ENCODE data around the gene PGRMC2. TPM values are rescaled to one million over a fixed set of nuclear protein-coding genes. Genes with fewer than 3 reads are reported as not detected.

The PGRMC2 gene
- 26.5 and 28.3 TPM in 2 replicates for total RNA-seq

- POLR2A ChIA-PET, result interaction anchor here (0.6 to 5.1 kb wide), 7 partner anchors 226 to 628 kb away, joined by 3 to 26 read pairs (median 4); partner anchors contain the start of genes ABHD18, JADE1, LARP1B and MFSD8
- Mint-ChIP-seq H3K4me1 (peaks cover 31% of the 10 kb centered on the region), H3K4me3 (peak within 1 kb of the TSS; percentile 83), H3K36me3 (ENCODE audit: low read depth) (peaks cover 12% of the 10 kb centered on the region), H3K9me3 (no peaks in the 10 kb centered on the region), H3K27me3 (no peaks in the 10 kb centered on the region), H3K27ac (peak within 1 kb of the TSS; percentile 86)
- intact Hi-C loops (cut with micrococcal nuclease), result loop anchor here (5.0 kb wide), 3 partner anchors 95 to 575 kb away; partner anchors contain the start of gene HSPA4L
- no peak for TF ChIP-seq CTCF (IDR thresholded peaks at IDR 0.05)
- no peak for ATAC-seq (ENCODE audit: low read depth)
- CTCF ChIA-PET, result no interaction called here
- DNase-seq, result peak; percentile 41
Measured at GRCh38 chr4:128287141-128287870, at the start of gene PGRMC2. TSS of gene PGRMC2 (minus strand) at chr4:128287813. CDS start at chr4:128287790, 23 bp downstream.

DNA sequence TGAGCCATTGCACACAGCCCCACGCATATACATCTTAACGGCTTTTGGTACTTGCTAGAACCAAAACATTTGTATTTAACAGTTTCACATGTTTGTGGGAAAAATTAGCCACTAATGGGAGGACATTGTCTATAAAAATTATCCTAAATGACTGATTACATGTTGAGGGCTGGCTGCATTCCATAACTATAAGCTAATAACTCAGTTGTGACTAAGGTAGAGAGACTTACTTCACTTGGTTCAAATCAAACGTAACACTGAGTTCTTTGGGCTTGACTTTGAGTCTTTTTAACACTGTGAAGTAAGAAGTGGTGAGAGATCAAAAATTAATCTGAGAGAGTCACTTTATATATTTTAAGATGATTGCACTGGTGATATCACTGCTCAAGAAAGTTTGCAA lies 47.9 kb upstream of the PGRMC2 start:
- DNase-seq (no peak), ATAC-seq (ENCODE audit: low read depth) (no peak)
- Mint-ChIP-seq H3K27ac (no peak overlapping the region), H3K4me1 (no peaks in the 10 kb centered on the region), H3K4me3 (no peak overlapping the region), H3K27me3 (no peaks in the 10 kb centered on the region), H3K36me3 (ENCODE audit: low read depth) (no peaks in the 10 kb centered on the region), H3K9me3 (no peaks in the 10 kb centered on the region)
- ChIA-PET POLR2A (no interaction called here), CTCF (no interaction called here)
- TF ChIP-seq CTCF (IDR thresholded peaks at IDR 0.05), result no peak
- intact Hi-C loops (cut with micrococcal nuclease), result no loop called here

DNA sequence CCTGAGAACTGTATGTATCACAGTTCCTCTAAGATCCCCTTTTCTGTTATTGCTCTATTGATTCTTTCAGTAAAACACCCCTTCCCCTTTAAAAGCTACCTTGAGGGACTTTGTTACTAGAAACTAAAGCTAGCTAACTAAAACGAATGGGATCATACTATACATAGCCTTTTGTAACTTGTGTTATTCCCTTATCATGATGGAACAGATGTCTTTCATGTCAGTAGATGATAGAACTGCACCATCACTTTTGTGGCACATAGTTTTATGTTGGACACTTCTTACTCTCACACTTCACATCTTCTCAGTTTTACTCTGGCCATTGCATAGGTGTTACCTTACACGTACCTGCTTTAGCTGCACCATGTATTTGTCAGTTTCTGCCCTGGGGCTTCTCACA lies 46.6 kb upstream of the PGRMC2 start:
- ChIA-PET CTCF (no interaction called here), POLR2A (no interaction called here)
- DNase-seq, result no peak
- intact Hi-C loops (cut with micrococcal nuclease), result no loop called here
- no peak for ATAC-seq (ENCODE audit: low read depth)
- no peak for TF ChIP-seq CTCF (IDR thresholded peaks at IDR 0.05)
- Mint-ChIP-seq H3K4me3 (no peak overlapping the region), H3K27me3 (no peaks in the 10 kb centered on the region), H3K4me1 (no peaks in the 10 kb centered on the region), H3K36me3 (ENCODE audit: low read depth) (no peaks in the 10 kb centered on the region), H3K9me3 (no peaks in the 10 kb centered on the region), H3K27ac (no peak overlapping the region)

GRCh38 chr4:128333309-128334018 lies 45.9 kb upstream of the PGRMC2 start:
- H3K27me3 Mint-ChIP-seq, result no peaks in the 10 kb centered on the region
- CTCF ChIA-PET, result no interaction called here
- TF ChIP-seq CTCF (IDR thresholded peaks at IDR 0.05), result no peak
- DNase-seq, result no peak
- no peaks in the 10 kb centered on the region for H3K36me3 Mint-ChIP-seq (ENCODE audit: low read depth)
- POLR2A ChIA-PET, result no interaction called here
- H3K27ac Mint-ChIP-seq, result no peak overlapping the region
- H3K4me1 Mint-ChIP-seq, result no peaks in the 10 kb centered on the region
- no peak overlapping the region for H3K4me3 Mint-ChIP-seq
- no peak for ATAC-seq (ENCODE audit: low read depth)
- intact Hi-C loops (cut with micrococcal nuclease), result no loop called here
- H3K9me3 Mint-ChIP-seq, result no peaks in the 10 kb centered on the region

DNA sequence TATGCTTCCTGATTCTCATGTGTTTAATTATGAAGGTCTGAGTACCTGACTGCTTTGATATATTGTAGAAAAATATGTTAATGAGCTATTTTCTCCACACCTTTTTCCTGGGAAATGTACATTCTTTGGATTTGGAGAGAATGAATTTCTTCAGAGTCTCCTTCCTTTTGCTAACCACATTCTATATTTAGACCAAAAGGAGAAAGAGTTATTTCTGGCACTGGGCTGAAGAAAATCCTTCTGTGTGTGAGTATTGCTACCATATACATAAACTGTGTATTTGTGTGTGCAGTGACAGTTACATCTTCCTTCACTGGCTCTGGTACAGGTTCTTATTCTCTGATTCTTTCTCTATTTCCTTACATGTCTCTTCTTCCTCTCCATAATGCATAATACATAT lies 44.5 kb upstream of the PGRMC2 start:
- no peaks in the 10 kb centered on the region for H3K9me3 Mint-ChIP-seq
- CTCF ChIA-PET, result no interaction called here

More for the DNA sequence above, 44.5 kb upstream of the PGRMC2 start:
- no peak overlapping the region for H3K4me3 Mint-ChIP-seq
- no peaks in the 10 kb centered on the region for H3K27me3 Mint-ChIP-seq
- no peak for ATAC-seq (ENCODE audit: low read depth)
- no peak for DNase-seq
- no peaks in the 10 kb centered on the region for H3K36me3 Mint-ChIP-seq (ENCODE audit: low read depth)
- no peak overlapping the region for H3K27ac Mint-ChIP-seq
- intact Hi-C loops (cut with micrococcal nuclease), result no loop called here
- no peak for TF ChIP-seq CTCF (IDR thresholded peaks at IDR 0.05)
- POLR2A ChIA-PET, result no interaction called here
- no peaks in the 10 kb centered on the region for H3K4me1 Mint-ChIP-seq

Data from activated B cell treated with CpG ODN at 0.5 μM for 24 hours (primary cell).